Measurements from ENCODE around the gene SCD5. TPM values are rescaled to one million over a fixed set of nuclear protein-coding genes. Genes with fewer than 3 reads are reported as not detected.

The SCD5 gene
- total and polyA plus RNA-seq, 2 of the 8 experiments (the other 6 are each of a cell fraction or from before 2014, with no cell fraction given), result 0.92 to 1.2 TPM

GRCh38 chr4:82810176-82810575 lies 11.6 kb upstream of the SCD5 start (continued):
- no peak for TF ChIP-seq RNF2 (IDR thresholded peaks at IDR 0.05; ENCODE audit: borderline replicate concordance, low read depth, low read length, missing control alignments, poor library complexity, severe bottlenecking)
